Type B pancreatic cell (in vitro differentiated cells): ENCODE measurements around the gene CORIN. TPM values are rescaled to one million over a fixed set of nuclear protein-coding genes. Genes with fewer than 3 reads are reported as not detected.

Experiments
- DNase-seq: peaks from one replicate; pipeline ENCODE4 v3.0.0; 2021; ENCODE audit warnings: mixed read lengths; ENCODE audit not compliant: unreplicated experiment; ENCODE audit errors: extremely low spot score
- H3K27ac Mint-ChIP-seq: 2 replicates; pipeline ENCODE4 v1.8.0; 2021; ENCODE audit warnings: mild to moderate bottlenecking, mixed read lengths
- H3K27me3 Mint-ChIP-seq: 2 replicates; pipeline ENCODE4 v1.8.0; 2021; ENCODE audit warnings: mixed read lengths
- H3K36me3 Mint-ChIP-seq: 2 replicates; pipeline ENCODE4 v1.8.0; 2021; ENCODE audit warnings: mixed read lengths
- H3K4me1 Mint-ChIP-seq: one replicate; pipeline ENCODE4 v1.8.0; 2021; ENCODE audit warnings: mixed read lengths; ENCODE audit not compliant: unreplicated experiment
- H3K4me3 Mint-ChIP-seq: 2 replicates; pipeline ENCODE4 v1.8.0; 2021; ENCODE audit warnings: mild to moderate bottlenecking, mixed read lengths
- H3K9me3 Mint-ChIP-seq: 2 replicates; pipeline ENCODE4 v1.8.0; 2021; ENCODE audit warnings: mixed read lengths
- CTCF ChIP-seq: fragments of 200-600 bp; sonication (generic); conservative IDR thresholded peaks from 2 replicates; pipeline ENCODE4 v1.5.0; 2021; ENCODE audit warnings: antibody characterized with exemption, mild to moderate bottlenecking
- total RNA-seq: library from RNA; stranded (reverse); gene quantifications from 2 replicates; pipeline ENCODE4 v1.2.1, GENCODE V29; 2021; ENCODE audit warnings: low replicate concordance

Gene CORIN
- total RNA-seq, 1 donor from 2014 or later = 34.6 TPM

- H3K9me3 Mint-ChIP-seq = no peaks in the 10 kb centered on the region
- no peak overlapping the region for H3K27ac Mint-ChIP-seq
- H3K4me1 Mint-ChIP-seq = peaks cover 28% of the 10 kb centered on the region
- H3K27me3 Mint-ChIP-seq = peaks cover 9% of the 10 kb centered on the region
- no peak for DNase-seq
- H3K4me3 Mint-ChIP-seq = no peak overlapping the region
- H3K36me3 Mint-ChIP-seq = no peaks in the 10 kb centered on the region
- TF ChIP-seq CTCF = no peak
Measured at GRCh38 chr4:47690611-47691010, 147.3 kb downstream of the CORIN start.

GRCh38 chr4:47686294-47686872 is 151.5 kb downstream of the CORIN start:
- no peak overlapping the region for H3K4me3 Mint-ChIP-seq
- H3K4me1 Mint-ChIP-seq = peaks cover 11% of the 10 kb centered on the region
- TF ChIP-seq CTCF = peak; percentile 77
- no peak overlapping the region for H3K27ac Mint-ChIP-seq
- H3K27me3 Mint-ChIP-seq = peaks cover 6% of the 10 kb centered on the region
- H3K36me3 Mint-ChIP-seq = no peaks in the 10 kb centered on the region
- DNase-seq = no peak
- no peaks in the 10 kb centered on the region for H3K9me3 Mint-ChIP-seq

- no peak for DNase-seq
- no peak for TF ChIP-seq CTCF
Measured at GRCh38 chr4:47675806-47676205, 162.1 kb downstream of the CORIN start.

GRCh38 chr4:47674144-47674543 is 163.7 kb downstream of the CORIN start:
- H3K36me3 Mint-ChIP-seq = no peaks in the 10 kb centered on the region
- no peak for DNase-seq
- peaks cover 6% of the 10 kb centered on the region for H3K4me1 Mint-ChIP-seq
- H3K9me3 Mint-ChIP-seq = no peaks in the 10 kb centered on the region
- no peak overlapping the region for H3K4me3 Mint-ChIP-seq
- TF ChIP-seq CTCF = no peak
- H3K27me3 Mint-ChIP-seq = peaks cover 2% of the 10 kb centered on the region
- no peak overlapping the region for H3K27ac Mint-ChIP-seq

More at GRCh38 chr4:47675806-47676205, 162.1 kb downstream of the CORIN start:
- Mint-ChIP-seq H3K9me3 (no peaks in the 10 kb centered on the region), H3K36me3 (no peaks in the 10 kb centered on the region), H3K27ac (no peak overlapping the region), H3K27me3 (peaks cover 2% of the 10 kb centered on the region), H3K4me1 (no peaks in the 10 kb centered on the region), H3K4me3 (no peak overlapping the region)

- no peak overlapping the region for H3K27ac Mint-ChIP-seq
- H3K4me3 Mint-ChIP-seq = no peak overlapping the region
- no peak for TF ChIP-seq CTCF
- DNase-seq = no peak
- H3K36me3 Mint-ChIP-seq = no peaks in the 10 kb centered on the region
- no peaks in the 10 kb centered on the region for H3K9me3 Mint-ChIP-seq
- H3K4me1 Mint-ChIP-seq = peaks cover 10% of the 10 kb centered on the region
- H3K27me3 Mint-ChIP-seq = no peaks in the 10 kb centered on the region
Measured at GRCh38 chr4:47672696-47673095, 165.2 kb downstream of the CORIN start.

- H3K27me3 Mint-ChIP-seq = no peaks in the 10 kb centered on the region
Measured at GRCh38 chr4:47669946-47670345, 167.9 kb downstream of the CORIN start.

More at GRCh38 chr4:47669946-47670345, 167.9 kb downstream of the CORIN start:
- peaks cover 10% of the 10 kb centered on the region for H3K4me1 Mint-ChIP-seq
- H3K4me3 Mint-ChIP-seq = no peak overlapping the region
- no peaks in the 10 kb centered on the region for H3K9me3 Mint-ChIP-seq
- TF ChIP-seq CTCF = no peak
- H3K36me3 Mint-ChIP-seq = no peaks in the 10 kb centered on the region
- no peak overlapping the region for H3K27ac Mint-ChIP-seq
- no peak for DNase-seq
